LNCAP (cell line): ENCODE data around the gene NKAIN4.

Source experiments
- TF ChIP-seq, protein P1 (sequence below): fragments of 450-650 bp; IDR thresholded peaks from 2 replicates; pipeline ENCODE4 v1.5.1; 2017; ENCODE audit warnings: mild to moderate bottlenecking

NKAIN4 gene

DNA sequence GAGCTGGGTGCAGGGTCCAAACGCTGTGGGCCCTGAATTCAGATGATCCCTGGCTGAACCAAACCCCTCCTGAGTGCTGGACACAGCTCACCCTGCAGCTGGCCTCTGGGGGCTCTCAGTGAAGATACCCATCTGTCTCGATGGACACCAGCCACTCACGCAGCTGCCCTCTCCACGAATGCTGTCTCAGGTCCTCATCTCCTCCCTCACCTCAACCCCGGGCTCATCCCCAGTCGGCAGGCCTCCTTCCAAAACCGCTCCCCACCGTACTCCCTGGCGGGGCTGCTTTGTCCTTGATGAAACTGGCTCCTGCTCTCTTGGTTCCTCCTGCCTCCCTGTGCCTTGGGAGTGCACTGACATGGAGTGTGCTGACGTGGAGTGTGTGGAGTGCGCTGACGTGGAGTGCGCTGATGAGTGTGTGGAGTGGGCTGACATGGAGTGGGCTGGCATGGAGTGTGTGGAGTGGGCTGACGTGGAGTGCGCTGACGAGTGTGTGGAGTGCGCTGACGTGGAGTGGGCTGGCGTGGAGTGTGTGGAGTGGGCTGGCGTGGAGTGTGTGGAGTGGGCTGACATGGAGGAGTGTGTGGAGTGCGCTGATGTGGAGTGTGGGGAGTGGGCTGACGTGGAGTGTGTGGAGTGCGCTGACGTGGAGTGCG lies 34.3 kb downstream of the NKAIN4 start:
- TF ChIP-seq, protein P1, sequence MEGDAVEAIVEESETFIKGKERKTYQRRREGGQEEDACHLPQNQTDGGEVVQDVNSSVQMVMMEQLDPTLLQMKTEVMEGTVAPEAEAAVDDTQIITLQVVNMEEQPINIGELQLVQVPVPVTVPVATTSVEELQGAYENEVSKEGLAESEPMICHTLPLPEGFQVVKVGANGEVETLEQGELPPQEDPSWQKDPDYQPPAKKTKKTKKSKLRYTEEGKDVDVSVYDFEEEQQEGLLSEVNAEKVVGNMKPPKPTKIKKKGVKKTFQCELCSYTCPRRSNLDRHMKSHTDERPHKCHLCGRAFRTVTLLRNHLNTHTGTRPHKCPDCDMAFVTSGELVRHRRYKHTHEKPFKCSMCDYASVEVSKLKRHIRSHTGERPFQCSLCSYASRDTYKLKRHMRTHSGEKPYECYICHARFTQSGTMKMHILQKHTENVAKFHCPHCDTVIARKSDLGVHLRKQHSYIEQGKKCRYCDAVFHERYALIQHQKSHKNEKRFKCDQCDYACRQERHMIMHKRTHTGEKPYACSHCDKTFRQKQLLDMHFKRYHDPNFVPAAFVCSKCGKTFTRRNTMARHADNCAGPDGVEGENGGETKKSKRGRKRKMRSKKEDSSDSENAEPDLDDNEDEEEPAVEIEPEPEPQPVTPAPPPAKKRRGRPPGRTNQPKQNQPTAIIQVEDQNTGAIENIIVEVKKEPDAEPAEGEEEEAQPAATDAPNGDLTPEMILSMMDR: no peak

DNA sequence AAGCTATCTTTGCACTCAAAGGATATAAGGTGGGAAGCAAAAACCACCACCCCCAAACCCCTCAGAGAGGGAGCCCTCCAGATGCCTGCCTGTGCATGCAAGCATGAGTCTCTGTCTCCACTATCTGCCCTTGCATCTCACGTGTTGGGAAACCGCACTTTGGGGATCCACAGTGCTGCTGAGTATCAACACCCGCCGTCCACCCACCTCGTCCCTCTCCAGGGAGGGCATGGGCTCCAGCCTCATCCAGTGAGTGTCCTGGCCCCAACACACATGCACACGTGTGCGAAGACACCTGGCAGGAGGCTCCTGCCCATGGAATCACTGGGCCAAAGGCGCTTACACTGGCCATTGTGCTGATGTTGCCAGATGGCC lies 34.8 kb downstream of the NKAIN4 start:
- TF ChIP-seq, protein P1: no peak

DNA sequence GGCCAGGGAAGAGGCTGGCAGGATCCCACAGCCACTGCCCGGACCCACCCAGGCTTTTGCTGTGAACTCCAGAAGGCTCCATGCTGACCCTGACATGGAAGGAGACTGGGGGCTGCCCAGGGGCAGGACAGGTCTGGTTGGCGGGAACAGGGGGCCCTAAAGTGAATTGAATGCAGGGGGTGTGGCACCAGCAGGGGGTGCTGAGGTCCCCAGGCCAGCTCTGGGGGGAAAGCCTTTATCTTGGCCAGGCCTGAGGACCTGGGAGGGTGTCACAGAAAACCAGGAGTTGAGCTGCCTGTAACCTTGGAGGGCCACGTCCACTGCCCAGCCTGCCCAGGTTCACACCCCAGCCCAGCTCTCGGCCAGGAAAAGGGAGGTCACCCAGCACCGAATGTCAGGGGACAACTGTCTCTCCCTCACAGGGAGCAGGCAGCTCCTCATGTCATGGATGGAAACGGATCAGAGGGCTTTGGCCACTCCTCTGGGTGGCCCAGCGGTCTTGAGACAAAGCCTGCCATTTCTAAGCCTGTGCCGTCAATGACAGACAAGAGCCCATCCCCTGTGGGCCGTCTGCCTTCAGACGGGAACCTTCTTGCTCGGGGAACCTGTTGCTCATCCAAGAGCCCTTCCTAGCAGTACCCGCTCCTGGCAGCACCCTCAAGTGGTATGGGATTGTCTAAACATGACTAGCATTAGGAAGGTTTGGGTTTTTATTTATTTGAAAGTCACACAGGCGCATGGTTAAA lies 35.4 kb downstream of the NKAIN4 start:
- TF ChIP-seq, protein P1: no peak

DNA sequence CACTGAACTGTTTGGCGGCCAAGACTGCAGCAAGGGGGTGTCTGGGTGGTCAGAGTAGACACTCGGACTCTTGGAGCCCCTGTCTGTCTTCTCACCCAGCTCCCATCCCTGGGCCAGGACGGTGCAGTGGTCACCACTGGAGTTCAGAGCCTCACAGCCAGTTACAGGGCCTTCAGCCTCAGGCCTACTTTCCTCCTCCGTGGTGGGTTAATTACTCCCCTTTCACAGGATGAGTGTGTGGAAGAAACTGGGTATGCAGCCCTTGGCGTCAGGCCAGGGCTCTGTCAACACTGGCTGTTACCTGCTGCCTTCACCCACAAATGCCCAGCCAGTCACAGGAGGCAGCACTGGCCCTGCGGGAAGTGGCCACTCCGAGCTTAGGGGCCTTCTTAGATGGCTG lies 36.6 kb downstream of the NKAIN4 start:
- TF ChIP-seq, protein P1: no peak

DNA sequence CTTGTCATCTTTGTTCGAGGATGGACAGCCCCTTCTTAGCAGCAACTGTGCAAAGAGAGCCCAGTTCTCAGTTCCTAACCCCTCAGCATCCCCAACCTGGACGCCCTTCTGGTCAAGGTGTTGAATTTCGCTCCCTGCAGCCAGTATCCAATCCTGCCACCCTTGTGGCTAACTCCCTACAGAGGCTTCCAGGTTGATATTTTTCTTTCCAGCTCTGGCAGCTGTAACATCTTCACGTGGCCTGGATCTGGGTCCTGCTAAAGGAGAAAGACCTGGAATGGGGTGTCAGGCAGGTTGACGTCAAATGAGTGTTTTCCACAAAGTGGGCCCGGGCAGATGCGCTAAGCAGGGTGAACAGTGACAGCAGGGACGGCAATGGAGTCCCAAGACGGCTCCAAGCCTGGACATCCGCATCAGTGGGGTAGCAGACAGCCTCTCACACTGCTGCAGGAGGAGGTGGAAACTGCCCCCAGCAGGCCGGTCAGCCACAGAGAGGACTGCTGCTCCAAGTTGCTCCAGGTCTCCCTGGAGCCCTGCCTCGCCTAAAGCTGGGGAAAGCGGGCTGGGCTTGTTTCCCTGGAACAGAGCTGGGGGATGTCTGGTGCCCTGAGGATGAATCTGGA lies 37.3 kb downstream of the NKAIN4 start:
- TF ChIP-seq, protein P1: no peak

DNA sequence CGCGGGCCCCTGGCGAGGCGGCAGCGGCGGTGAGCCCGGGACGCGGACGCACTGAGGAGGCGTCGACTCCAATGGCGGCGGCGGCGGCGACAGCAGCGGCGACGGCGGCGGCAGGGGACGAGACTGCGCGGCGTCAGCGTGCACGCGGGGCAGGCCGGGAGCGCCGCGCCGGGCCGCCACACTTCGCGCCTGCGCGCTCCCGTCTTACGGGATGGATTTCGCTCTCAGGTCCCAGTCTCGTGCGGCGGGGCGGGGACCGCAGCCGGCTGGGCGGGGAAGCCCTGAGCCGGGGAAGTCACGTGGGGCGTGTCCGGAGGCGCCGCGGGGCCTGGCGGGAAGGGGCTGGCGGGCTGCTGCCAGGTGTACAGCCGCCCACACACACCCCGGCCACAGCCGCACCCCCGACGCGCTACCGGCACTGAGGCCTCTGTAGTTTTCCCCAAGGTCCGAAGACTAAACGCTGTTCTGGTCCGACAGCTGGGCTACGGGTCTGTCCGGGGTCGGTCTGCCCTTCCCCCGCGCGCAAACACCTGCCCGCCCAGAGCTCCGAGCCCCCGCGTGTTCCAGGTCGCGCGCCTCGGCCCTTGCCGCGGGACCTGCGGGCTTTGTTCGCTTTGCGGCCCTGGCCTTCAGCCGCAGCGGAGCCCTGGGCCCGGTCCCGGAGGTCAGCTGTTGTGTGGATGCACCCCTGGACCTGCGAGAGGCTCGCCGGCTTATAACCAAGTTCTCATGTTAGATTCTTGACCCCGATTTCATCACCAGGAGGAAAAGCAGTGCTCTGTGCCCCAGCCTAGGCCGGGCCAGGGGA lies 38.0 kb downstream of the NKAIN4 start, which contains the start of gene YTHDF1:
YTHDF1 (minus strand) TSS at position 91 of the 808 bp plus-strand sequence. CDS start 239 bp downstream, outside the sequence.
- TF ChIP-seq, protein P1: no peak
